Measurements from ENCODE around the gene CAVIN1.

GRCh38 chr17:42457107-42457792 is 34.2 kb upstream of the CAVIN1 start:
- TF ChIP-seq, protein P1, sequence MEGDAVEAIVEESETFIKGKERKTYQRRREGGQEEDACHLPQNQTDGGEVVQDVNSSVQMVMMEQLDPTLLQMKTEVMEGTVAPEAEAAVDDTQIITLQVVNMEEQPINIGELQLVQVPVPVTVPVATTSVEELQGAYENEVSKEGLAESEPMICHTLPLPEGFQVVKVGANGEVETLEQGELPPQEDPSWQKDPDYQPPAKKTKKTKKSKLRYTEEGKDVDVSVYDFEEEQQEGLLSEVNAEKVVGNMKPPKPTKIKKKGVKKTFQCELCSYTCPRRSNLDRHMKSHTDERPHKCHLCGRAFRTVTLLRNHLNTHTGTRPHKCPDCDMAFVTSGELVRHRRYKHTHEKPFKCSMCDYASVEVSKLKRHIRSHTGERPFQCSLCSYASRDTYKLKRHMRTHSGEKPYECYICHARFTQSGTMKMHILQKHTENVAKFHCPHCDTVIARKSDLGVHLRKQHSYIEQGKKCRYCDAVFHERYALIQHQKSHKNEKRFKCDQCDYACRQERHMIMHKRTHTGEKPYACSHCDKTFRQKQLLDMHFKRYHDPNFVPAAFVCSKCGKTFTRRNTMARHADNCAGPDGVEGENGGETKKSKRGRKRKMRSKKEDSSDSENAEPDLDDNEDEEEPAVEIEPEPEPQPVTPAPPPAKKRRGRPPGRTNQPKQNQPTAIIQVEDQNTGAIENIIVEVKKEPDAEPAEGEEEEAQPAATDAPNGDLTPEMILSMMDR (IDR thresholded peaks at IDR 0.05), result no peak
- no peak for TF ChIP-seq POLR2A (IDR thresholded peaks at IDR 0.05)
- no peak for TF ChIP-seq POLR2AphosphoS5 (IDR thresholded peaks at IDR 0.05)
